ENCODE measurements around the gene TPM1. TPM values are rescaled to one million over a fixed set of nuclear protein-coding genes. Genes with fewer than 3 reads are reported as not detected.

The TPM1 gene
- polyA plus RNA-seq, 1 of the 3 experiments (the other 2 are of a cell fraction): 1,371 TPM

DNA sequence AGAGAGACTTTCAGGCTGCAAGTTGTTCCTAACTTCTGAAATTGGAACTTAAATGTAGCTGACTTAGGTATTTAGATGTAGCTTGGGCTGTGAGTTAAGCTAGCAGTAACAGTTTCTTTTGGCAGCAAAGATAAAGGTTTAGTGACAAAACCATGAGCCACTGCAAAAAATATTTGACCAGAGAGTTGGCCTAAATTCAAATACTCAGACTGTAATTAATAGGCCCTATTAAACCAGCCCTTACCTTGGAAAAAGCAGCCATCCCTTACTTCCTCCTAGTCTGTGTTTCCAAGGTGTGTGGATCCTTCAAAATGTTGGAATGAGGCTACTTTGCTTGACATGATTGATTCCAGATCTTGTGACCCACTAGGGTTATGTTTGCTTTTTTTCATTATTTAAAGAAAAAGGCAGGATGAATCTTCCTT lies 8.2 kb downstream of the TPM1 start:
- no peaks in the 10 kb centered on the region for H3K27me3 ChIP-seq (ENCODE audit: insufficient read depth)
- no peaks in the 10 kb centered on the region for H3K9me2 ChIP-seq
- peak overlapping the region; percentile 95 for H3K4me2 ChIP-seq
- TF ChIP-seq SMC3 (IDR thresholded peaks at IDR 0.05; ENCODE audit: low read depth, low read length) (no peak), TCF12 (IDR thresholded peaks at IDR 0.05) (peak; percentile 44), FOSL2 (IDR thresholded peaks at IDR 0.05; ENCODE audit: borderline replicate concordance, low read depth) (peak; percentile 37; the same call in 1 of the 2 replicates), JUND (IDR thresholded peaks at IDR 0.05) (no peak), EP300 (IDR thresholded peaks at IDR 0.05; ENCODE audit: borderline replicate concordance in 1 of 2, low read depth in 1 of 2, low read length in 1 of 2) (peak in 1 of 2 experiments; percentile 23; a peak in 1 of 4 replicates), GATA2 (CRISPR knock-in tag; IDR thresholded peaks at IDR 0.05) (no peak), ELF1 (IDR thresholded peaks at IDR 0.05) (no peak), NFIC (IDR thresholded peaks at IDR 0.05; ENCODE audit: borderline replicate concordance) (peak; percentile 73; the same call in 1 of the 2 replicates), GABPA (IDR thresholded peaks at IDR 0.05; ENCODE audit: low read depth) (0 out of 2 replicates have a peak, but pooled peaks have one; percentile 17), RAD21 (IDR thresholded peaks at IDR 0.05; ENCODE audit: low read length) (no peak), NRF1 (IDR thresholded peaks at IDR 0.05; ENCODE audit: low read depth, low read length) (no peak), POLR2AphosphoS5 (IDR thresholded peaks at IDR 0.05; ENCODE audit: low read depth, low read length) (no peak; the same call in 1 of the 2 replicates), YY1 (IDR thresholded peaks at IDR 0.05; ENCODE audit: low read depth) (no peak)
- TF ChIP-seq, protein P1, sequence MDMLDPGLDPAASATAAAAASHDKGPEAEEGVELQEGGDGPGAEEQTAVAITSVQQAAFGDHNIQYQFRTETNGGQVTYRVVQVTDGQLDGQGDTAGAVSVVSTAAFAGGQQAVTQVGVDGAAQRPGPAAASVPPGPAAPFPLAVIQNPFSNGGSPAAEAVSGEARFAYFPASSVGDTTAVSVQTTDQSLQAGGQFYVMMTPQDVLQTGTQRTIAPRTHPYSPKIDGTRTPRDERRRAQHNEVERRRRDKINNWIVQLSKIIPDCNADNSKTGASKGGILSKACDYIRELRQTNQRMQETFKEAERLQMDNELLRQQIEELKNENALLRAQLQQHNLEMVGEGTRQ (IDR thresholded peaks at IDR 0.05; ENCODE audit: borderline replicate concordance, low read depth, low read length): no peak
- TF ChIP-seq, protein P2, sequence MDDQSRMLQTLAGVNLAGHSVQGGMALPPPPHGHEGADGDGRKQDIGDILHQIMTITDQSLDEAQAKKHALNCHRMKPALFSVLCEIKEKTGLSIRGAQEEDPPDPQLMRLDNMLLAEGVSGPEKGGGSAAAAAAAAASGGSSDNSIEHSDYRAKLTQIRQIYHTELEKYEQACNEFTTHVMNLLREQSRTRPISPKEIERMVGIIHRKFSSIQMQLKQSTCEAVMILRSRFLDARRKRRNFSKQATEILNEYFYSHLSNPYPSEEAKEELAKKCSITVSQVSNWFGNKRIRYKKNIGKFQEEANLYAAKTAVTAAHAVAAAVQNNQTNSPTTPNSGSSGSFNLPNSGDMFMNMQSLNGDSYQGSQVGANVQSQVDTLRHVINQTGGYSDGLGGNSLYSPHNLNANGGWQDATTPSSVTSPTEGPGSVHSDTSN (IDR thresholded peaks at IDR 0.05): peak; percentile 38
- TF ChIP-seq, protein P3, sequence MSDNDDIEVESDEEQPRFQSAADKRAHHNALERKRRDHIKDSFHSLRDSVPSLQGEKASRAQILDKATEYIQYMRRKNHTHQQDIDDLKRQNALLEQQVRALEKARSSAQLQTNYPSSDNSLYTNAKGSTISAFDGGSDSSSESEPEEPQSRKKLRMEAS (IDR thresholded peaks at IDR 0.05; ENCODE audit: low read depth): no peak
- no peaks in the 10 kb centered on the region for H3K9me3 ChIP-seq
- DNase-seq: no peak
- peak overlapping the region; percentile 99; the same call in 1 of the 2 replicates for H3K9ac ChIP-seq
- H3K79me2 ChIP-seq (ENCODE audit: insufficient read depth): peaks cover 100% of the 10 kb centered on the region
- H3K4me3 ChIP-seq (ENCODE audit: low read depth in 2 of 2, low read length in 1 of 2): peak overlapping the region in 1 of 2 experiments; percentile 83; a peak in 3 of 4 replicates
- H2AFZ ChIP-seq (ENCODE audit: low read depth): no peak overlapping the region
- ChIA-PET POLR2A (no interaction called here), CTCF (interaction anchor here (0.7 to 13.6 kb wide), 3 partner anchors 40 to 269 kb away, joined by 3 to 315 read pairs (median 3); no protein-coding TSS in a partner anchor)
- H4K20me1 ChIP-seq (ENCODE audit: insufficient read depth): peaks cover 96% of the 10 kb centered on the region
- peaks cover 49 to 64% of the 10 kb centered on the region in 2 experiments for H3K4me1 ChIP-seq (ENCODE audit: control insufficient read depth in 1 of 2, insufficient read depth in 2 of 2, low read depth in 1 of 2, low read length in 1 of 2)
- peak overlapping the region; percentile 91 to 93 for H3K27ac ChIP-seq (ENCODE audit: low read depth in 2 of 2, low read length in 1 of 2)
- H3F3A ChIP-seq (replicated peaks; ENCODE audit: insufficient read depth): peaks cover 92% of the 10 kb centered on the region
- H3K36me3 ChIP-seq (replicated peaks in 1 of 2; ENCODE audit: control insufficient read depth in 1 of 2, insufficient read depth in 2 of 2, low read length in 1 of 2): peaks cover 64 to 81% of the 10 kb centered on the region in 2 experiments
